ENCODE results near the gene RTP4.

DNA sequence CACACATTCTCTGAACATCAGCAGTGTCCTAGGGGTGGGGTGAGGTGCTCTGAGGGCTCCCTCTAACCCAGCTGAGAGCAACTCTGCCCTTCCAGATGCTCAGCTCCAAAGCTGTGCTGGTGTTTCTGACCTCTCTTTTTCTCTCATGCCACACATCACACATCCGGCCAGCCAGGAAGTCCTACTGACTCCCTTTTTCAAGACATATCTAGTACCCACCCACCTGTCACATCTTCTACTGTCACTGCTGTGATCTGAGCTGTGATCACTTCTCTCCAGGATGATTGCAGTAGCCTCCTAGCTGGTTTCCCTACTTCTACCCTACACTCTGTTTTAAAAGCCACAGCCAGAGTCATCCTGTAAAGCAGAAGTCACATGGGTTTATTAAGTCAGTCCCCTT is 46.4 kb upstream of the RTP4 start:
- TF ChIP-seq, protein P1, sequence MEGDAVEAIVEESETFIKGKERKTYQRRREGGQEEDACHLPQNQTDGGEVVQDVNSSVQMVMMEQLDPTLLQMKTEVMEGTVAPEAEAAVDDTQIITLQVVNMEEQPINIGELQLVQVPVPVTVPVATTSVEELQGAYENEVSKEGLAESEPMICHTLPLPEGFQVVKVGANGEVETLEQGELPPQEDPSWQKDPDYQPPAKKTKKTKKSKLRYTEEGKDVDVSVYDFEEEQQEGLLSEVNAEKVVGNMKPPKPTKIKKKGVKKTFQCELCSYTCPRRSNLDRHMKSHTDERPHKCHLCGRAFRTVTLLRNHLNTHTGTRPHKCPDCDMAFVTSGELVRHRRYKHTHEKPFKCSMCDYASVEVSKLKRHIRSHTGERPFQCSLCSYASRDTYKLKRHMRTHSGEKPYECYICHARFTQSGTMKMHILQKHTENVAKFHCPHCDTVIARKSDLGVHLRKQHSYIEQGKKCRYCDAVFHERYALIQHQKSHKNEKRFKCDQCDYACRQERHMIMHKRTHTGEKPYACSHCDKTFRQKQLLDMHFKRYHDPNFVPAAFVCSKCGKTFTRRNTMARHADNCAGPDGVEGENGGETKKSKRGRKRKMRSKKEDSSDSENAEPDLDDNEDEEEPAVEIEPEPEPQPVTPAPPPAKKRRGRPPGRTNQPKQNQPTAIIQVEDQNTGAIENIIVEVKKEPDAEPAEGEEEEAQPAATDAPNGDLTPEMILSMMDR (IDR thresholded peaks at IDR 0.05): no peak
- TF ChIP-seq POLR2A (IDR thresholded peaks at IDR 0.05): no peak
